OCI-M2 (cell line): Measurements from ENCODE around the gene ATP2C1.

Experiments
- DNase-seq: peaks from one replicate; lab custom pipeline; 2025; ENCODE audit not compliant: unreplicated experiment; lab: John Stamatoyannopoulos, UW

The ATP2C1 gene

GRCh38 chr3:130975251-130975650 is 81.4 kb downstream of the ATP2C1 start:
- no peak for DNase-seq

GRCh38 chr3:130976706-130977105 is 82.8 kb downstream of the ATP2C1 start:
- DNase-seq = no peak

GRCh38 chr3:130979117-130979516 is 85.2 kb downstream of the ATP2C1 start:
- no peak for DNase-seq

GRCh38 chr3:130981469-130981868 is 87.6 kb downstream of the ATP2C1 start:
- no peak for DNase-seq

- DNase-seq = no peak
Observed at GRCh38 chr3:130990282-130990681, 96.4 kb downstream of the ATP2C1 start.

- no peak for DNase-seq
Observed at GRCh38 chr3:130991126-130991525, 97.2 kb downstream of the ATP2C1 start.

GRCh38 chr3:130992344-130992743 is 98.5 kb downstream of the ATP2C1 start:
- DNase-seq = no peak

GRCh38 chr3:130997289-130997688 is 103.4 kb downstream of the ATP2C1 start:
- DNase-seq = no peak

GRCh38 chr3:131001071-131001470 is 107.2 kb downstream of the ATP2C1 start:
- no peak for DNase-seq

GRCh38 chr3:131004603-131005002 is 110.7 kb downstream of the ATP2C1 start:
- no peak for DNase-seq

- no peak for DNase-seq
Observed at GRCh38 chr3:131007256-131007655, 113.4 kb downstream of the ATP2C1 start.

- DNase-seq = no peak
Observed at GRCh38 chr3:131007782-131008181, 113.9 kb downstream of the ATP2C1 start.

GRCh38 chr3:131008326-131008725 is 114.4 kb downstream of the ATP2C1 start:
- DNase-seq = no peak

GRCh38 chr3:131009698-131010097 is 115.8 kb downstream of the ATP2C1 start:
- no peak for DNase-seq

- DNase-seq = no peak
Observed at GRCh38 chr3:131018970-131019369, 125.1 kb downstream of the ATP2C1 start.

GRCh38 chr3:131020122-131020693 is 126.3 kb downstream of the ATP2C1 start:
- DNase-seq = no peak

GRCh38 chr3:131025539-131025938 is 131.7 kb downstream of the ATP2C1 start:
- DNase-seq = no peak

GRCh38 chr3:131026321-131027151 is 132.7 kb downstream of the ATP2C1 start, which contains the start of the genes ASTE1 and NEK11:
ASTE1 (minus strand) TSS chr3:131026825; CDS start chr3:131025306, 1,519 bp downstream.
NEK11 (plus strand) TSS chr3:131026877; CDS start chr3:131029709, 2,832 bp downstream.
- peak; percentile 42 for DNase-seq

- no peak for DNase-seq
Observed at GRCh38 chr3:131028844-131029243, 135.0 kb downstream of the ATP2C1 start.

- no peak for DNase-seq
Observed at GRCh38 chr3:131031660-131032059, 137.8 kb downstream of the ATP2C1 start.

GRCh38 chr3:131033480-131034080 is 139.7 kb downstream of the ATP2C1 start:
- DNase-seq = peak; percentile 41
